NCI-H146 treated with DMSO at 0.1 percent for 48 hours (cell line): ENCODE data around the gene TAF12.
"Not testable (repeated sequence)": the region's sequence is repeated elsewhere in the genome, so short reads cannot be mapped to it uniquely, and the experiment has no call there.

Experiments used
- DNase-seq: peaks from one replicate; lab custom pipeline; 2025; ENCODE audit not compliant: unreplicated experiment; lab: John Stamatoyannopoulos, UW

The TAF12 gene

GRCh38 chr1:28642847-28643635 lies at the start of gene TAF12:
TSS of gene TAF12 (minus strand) at chr1:28643067. CDS start at chr1:28622081, 20,986 bp downstream.
- DNase-seq: peak; percentile 70

- DNase-seq: not testable (repeated sequence)
These were observed 48.8 kb upstream of the TAF12 start for GRCh38 chr1:28691627-28692026.

- DNase-seq: no peak
These were observed 42.1 kb upstream of the TAF12 start for GRCh38 chr1:28684937-28685336.

- no peak for DNase-seq
These were observed 40.0 kb upstream of the TAF12 start for GRCh38 chr1:28682840-28683239.

GRCh38 chr1:28680151-28680550 lies 37.3 kb upstream of the TAF12 start:
- DNase-seq: no peak

- no peak for DNase-seq
These were observed 33.0 kb upstream of the TAF12 start for GRCh38 chr1:28675924-28676257.

GRCh38 chr1:28672971-28673370 lies 30.1 kb upstream of the TAF12 start:
- not testable (repeated sequence) for DNase-seq

- DNase-seq: no peak
These were observed 28.4 kb upstream of the TAF12 start for GRCh38 chr1:28671254-28671780.

- DNase-seq: peak; percentile 42
These were observed 26.3 kb upstream of the TAF12 start for GRCh38 chr1:28668956-28669723.

- peak; percentile 58 for DNase-seq
These were observed 25.5 kb upstream of the TAF12 start, which contains the start of gene GMEB1 for GRCh38 chr1:28668191-28668955. TSS of gene GMEB1 (plus strand) at chr1:28668784. CDS start at chr1:28683613, 14,829 bp downstream.

GRCh38 chr1:28666806-28667205 lies 23.9 kb upstream of the TAF12 start:
- DNase-seq: no peak

- DNase-seq: no peak
These were observed 21.1 kb upstream of the TAF12 start for GRCh38 chr1:28663871-28664470.

GRCh38 chr1:28656335-28656734 lies 13.5 kb upstream of the TAF12 start:
- no peak for DNase-seq

- DNase-seq: not testable (repeated sequence)
These were observed 12.8 kb upstream of the TAF12 start for GRCh38 chr1:28655448-28656311.

- DNase-seq: not testable (repeated sequence)
These were observed 11.0 kb upstream of the TAF12 start for GRCh38 chr1:28653870-28654269.

GRCh38 chr1:28653063-28653462 lies 10.2 kb upstream of the TAF12 start:
- not testable (repeated sequence) for DNase-seq

GRCh38 chr1:28648474-28649198 lies 5.8 kb upstream of the TAF12 start, which contains the start of gene RNU11:
TSS of gene RNU11 (plus strand) at chr1:28648600.
- DNase-seq: peak; percentile 92

GRCh38 chr1:28648008-28648473 lies 5.2 kb upstream of the TAF12 start:
- peak; percentile 84 for DNase-seq

GRCh38 chr1:28646040-28646439 lies 3.2 kb upstream of the TAF12 start:
- DNase-seq: no peak
